H1 (cell line): ENCODE results near the gene LRCH1. TPM values are rescaled to one million over a fixed set of nuclear protein-coding genes. Genes with fewer than 3 reads are reported as not detected.

Experiments used
- CTCF ChIA-PET: fragments of 300-600 bp; sonication (Branson Sonifier 250); formaldehyde crosslinking; loops from one replicate; lab custom pipeline; 2021; ENCODE audit not compliant: partially characterized antibody; lab: Charles Lee
- POLR2A ChIA-PET: fragments of 300-600 bp; sonication (Branson Sonifier 250); formaldehyde crosslinking; loops from one replicate; lab custom pipeline; 2021; ENCODE audit warnings: inconsistent platforms; ENCODE audit not compliant: partially characterized antibody; lab: Charles Lee
- DNase-seq, 2 experiments: peaks; one replicate each; pipeline versions ENCODE4 v3.0.0 to v3.0.0-alpha.2; 2010 to 2022; ENCODE audit warnings: low spot score in 2 of 2, low read depth in 1 of 2, mixed read lengths in 1 of 2
- FAIRE-seq: peaks from 2 replicates; lab custom pipeline; 2011; peaks lifted over from hg19 to GRCh38; lab: Jason Lieb, UNC
- H2AFZ ChIP-seq: 2 replicates; pipeline ENCODE4 v1.8.1; 2012; ENCODE audit warnings: low read length, inconsistent platforms
- H2AK5ac ChIP-seq: 2 replicates; pipeline ENCODE4 v1.6.1; 2013; ENCODE audit warnings: low read depth, low read length
- H2BK120ac ChIP-seq: replicated peaks from 2 replicates; pipeline ENCODE3; 2013; ENCODE audit warnings: low read depth, low read length, inconsistent platforms
- H2BK12ac ChIP-seq: 2 replicates; pipeline ENCODE4 v1.6.1; 2013; ENCODE audit warnings: low read depth, low read length
- H2BK15ac ChIP-seq: 2 replicates; pipeline ENCODE4 v1.6.1; 2013; ENCODE audit warnings: low read length
- H2BK20ac ChIP-seq: 2 replicates; pipeline ENCODE4 v1.6.1; 2013; ENCODE audit warnings: low read length
- H2BK5ac ChIP-seq: 2 replicates; pipeline ENCODE4 v1.6.1; 2013; ENCODE audit warnings: low read depth, low read length
- H3K14ac ChIP-seq: 2 replicates; pipeline ENCODE4 v1.6.1; 2013; ENCODE audit warnings: inconsistent platforms; ENCODE audit not compliant: insufficient read length
- H3K18ac ChIP-seq: 2 replicates; pipeline ENCODE4 v1.6.1; 2013; ENCODE audit warnings: low read length; ENCODE audit errors: extremely low read depth
- H3K23ac ChIP-seq: 2 replicates; pipeline ENCODE4 v1.6.1; 2013; ENCODE audit warnings: inconsistent platforms; ENCODE audit not compliant: insufficient read length
- H3K23me2 ChIP-seq: 2 replicates; pipeline ENCODE4 v1.6.1; 2013; ENCODE audit warnings: low read depth, low read length
- H3K27ac ChIP-seq: 2 replicates; pipeline ENCODE4 v1.6.1; 2011; ENCODE audit warnings: low read depth, low read length, inconsistent platforms
- H3K27me3 ChIP-seq, 4 experiments: replicated peaks in 1 of 4; 1 replicate in 1 of 4; 2 replicates in 3 of 4; pipeline versions ENCODE4 v1.6.1 to v1.8.1; 2011 to 2013; ENCODE audit warnings: low read length in 3 of 4, mild to moderate bottlenecking in 3 of 4, inconsistent platforms in 2 of 4, mixed read lengths in 2 of 4, moderate library complexity in 1 of 4; ENCODE audit not compliant: control insufficient read depth in 3 of 4, insufficient read depth in 3 of 4; ENCODE audit errors: extremely low read depth in 1 of 4
- H3K36me3 ChIP-seq, 4 experiments: 2 replicates each; pipeline versions ENCODE4 v1.6.1 to v1.8.1; 2011 to 2013; ENCODE audit warnings: mild to moderate bottlenecking in 4 of 4, low read length in 3 of 4, moderate library complexity in 2 of 4, control low read depth in 1 of 4, inconsistent platforms in 1 of 4; ENCODE audit not compliant: insufficient read depth in 4 of 4, control insufficient read depth in 2 of 4
- H3K4ac ChIP-seq: replicated peaks from 2 replicates; pipeline ENCODE3; 2013; ENCODE audit warnings: low read length, low read depth, mixed read lengths, inconsistent platforms; ENCODE audit not compliant: insufficient read length
- H3K4me1 ChIP-seq, 4 experiments: replicated peaks in 1 of 4; 1 replicate in 1 of 4; 2 replicates in 3 of 4; pipeline versions ENCODE4 v1.6.1 to v1.8.1; 2011 to 2013; ENCODE audit warnings: low read length in 3 of 4, inconsistent platforms in 2 of 4, mixed read lengths in 1 of 4; ENCODE audit not compliant: insufficient read depth in 4 of 4, control insufficient read depth in 3 of 4
- H3K4me2 ChIP-seq, 2 experiments: 2 replicates each; pipeline versions ENCODE4 v1.6.1 to v1.8.1; 2011 to 2013; ENCODE audit warnings: low read depth in 2 of 2, low read length in 2 of 2, control low read depth in 1 of 2, inconsistent platforms in 1 of 2, mild to moderate bottlenecking in 1 of 2; ENCODE audit not compliant: insufficient read depth in 1 of 2
- H3K4me3 ChIP-seq, 4 experiments: fragments of 200-600, 300-600 bp in 1 of 4; sonication (generic), shearing (Covaris generic), sonication (Bioruptor Twin) in 1 of 4; 2 replicates each; pipeline versions ENCODE4 v1.5.1 to v1.8.1; 2011 to 2016; ENCODE audit warnings: low read length in 4 of 4, low read depth in 3 of 4, control low read depth in 2 of 4, inconsistent platforms in 2 of 4, mild to moderate bottlenecking in 2 of 4, mixed read lengths in 1 of 4, moderate library complexity in 1 of 4; ENCODE audit not compliant: insufficient read depth in 2 of 4; ENCODE audit errors: extremely low read depth in 1 of 4
- H3K56ac ChIP-seq: replicated peaks from 2 replicates; pipeline ENCODE3; 2013; ENCODE audit warnings: low read depth, mild to moderate bottlenecking, mixed read lengths, low read length, inconsistent platforms; ENCODE audit not compliant: insufficient read length
- H3K79me1 ChIP-seq: 2 replicates; pipeline ENCODE4 v1.6.1; 2013; ENCODE audit warnings: low read depth, low read length, control low read depth
- H3K79me2 ChIP-seq, 2 experiments: 2 replicates each; pipeline versions ENCODE4 v1.6.1 to v1.8.1; 2012 to 2013; ENCODE audit warnings: low read length in 2 of 2, mild to moderate bottlenecking in 2 of 2, inconsistent platforms in 1 of 2; ENCODE audit not compliant: insufficient read depth in 2 of 2, control insufficient read depth in 1 of 2
- H3K9ac ChIP-seq, 4 experiments: replicated peaks in 1 of 4; 1 replicate in 1 of 4; 2 replicates in 3 of 4; pipeline versions ENCODE4 v1.6.1 to v1.8.1; 2011 to 2013; ENCODE audit warnings: low read depth in 3 of 4, low read length in 3 of 4, control low read depth in 2 of 4, mild to moderate bottlenecking in 2 of 4, moderate library complexity in 2 of 4, inconsistent platforms in 1 of 4; ENCODE audit errors: extremely low read depth in 1 of 4
- H3K9me3 ChIP-seq, 2 experiments: 2 replicates each; pipeline versions ENCODE4 v1.6.1 to v1.8.1; 2012 to 2013; ENCODE audit warnings: mild to moderate bottlenecking in 2 of 2, moderate library complexity in 2 of 2, control low read depth in 1 of 2, inconsistent platforms in 1 of 2, low read depth in 1 of 2, low read length in 1 of 2, mixed read lengths in 1 of 2; ENCODE audit not compliant: insufficient read depth in 2 of 2
- H4K20me1 ChIP-seq, 2 experiments: replicated peaks in 1 of 2; 2 replicates each; pipeline versions ENCODE3 to v1.8.1; 2011 to 2013; ENCODE audit warnings: inconsistent platforms in 2 of 2, low read length in 2 of 2, mild to moderate bottlenecking in 1 of 2; ENCODE audit not compliant: insufficient read depth in 2 of 2, control insufficient read depth in 1 of 2
- H4K5ac ChIP-seq: 2 replicates; pipeline ENCODE4 v1.6.1; 2013; ENCODE audit warnings: low read length, low read depth, mixed read lengths, inconsistent platforms; ENCODE audit not compliant: insufficient read length
- H4K8ac ChIP-seq: 2 replicates; pipeline ENCODE4 v1.8.0; 2013; ENCODE audit warnings: mild to moderate bottlenecking, moderate library complexity, low read length, inconsistent platforms; ENCODE audit not compliant: insufficient read depth; ENCODE audit errors: extremely low read depth
- H4K91ac ChIP-seq: replicated peaks from 2 replicates; pipeline ENCODE3; 2013; ENCODE audit warnings: low read length, mixed read lengths, inconsistent platforms; ENCODE audit not compliant: insufficient read length
- CBX8 ChIP-seq: fragments of 300-800, 300-1000 bp; sonication (generic); IDR thresholded peaks from 2 replicates; pipeline ENCODE4 v1.7.1; 2016; ENCODE audit warnings: low read depth, low read length, borderline replicate concordance
- JUN ChIP-seq: IDR thresholded peaks from 2 replicates; pipeline ENCODE4 v1.6.1; 2011; ENCODE audit warnings: low read depth, mild to moderate bottlenecking, improper control_type of control experiment, low read length
- WGBS, 2 experiments: shearing (Covaris generic) in 1 of 2; methylation state at CpG; one replicate each; pipeline versions ENCODE4 v1.1.6 to v1.1.7; 2013 to 2015; ENCODE audit warnings: low lambda C conversion rate in 2 of 2, mixed read lengths in 2 of 2, inconsistent platforms in 1 of 2, low coverage in 1 of 2, missing lambda C conversion rate in 1 of 2; ENCODE audit not compliant: insufficient replicate concordance in 2 of 2, insufficient coverage in 1 of 2, insufficient read length in 1 of 2; ENCODE audit errors: extremely low coverage in 1 of 2, missing lambda C conversion rate in 1 of 2; 5-methylcytosine and 5-hydroxymethylcytosine counted together
- polyA plus RNA-seq, 7 experiments: library from polyadenylated mRNA; depleted of rRNA in 3 of 7; stranded (reverse) in 5 of 7; unstranded in 2 of 7; fragments of >200 nt in 5 of 7; fragments of 200-250 nt in 2 of 7; gene quantifications; 1 replicate in 5 of 7; 2 replicates in 1 of 7; 4 replicates in 1 of 7; pipeline versions ENCODE4 v1.2.1 to v1.2.3, GENCODE V29; 2011 to 2013; ENCODE audit warnings: missing spikeins in 2 of 7, mixed read lengths in 2 of 7
- total RNA-seq: library from RNA; stranded (reverse); fragmentation: NEBNext Ultra II Directional; extraction: Animal tissue kit (Norgen Biotek cat#: 25700); gene quantifications from 2 replicates; pipeline ENCODE4 v1.2.1, GENCODE V29; 2021

The LRCH1 gene
- total and polyA plus RNA-seq, 2 of the 8 experiments (the other 6 are each of a cell fraction or from before 2014, with no cell fraction given) = 3.0 to 10.1 TPM

GRCh38 chr13:46572752-46573431 lies 19.9 kb downstream of the LRCH1 start:
- Histone ChIP-seq H2BK5ac (no peak overlapping the region), H3K79me1 (peaks cover 6% of the 10 kb centered on the region; the same call in 1 of the 2 replicates), H3K4me1 (no peaks in the 10 kb centered on the region; a peak in 2 of 7 replicates), H2AFZ (no peak overlapping the region), H2BK20ac (no peak overlapping the region), H2BK12ac (no peak overlapping the region), H2AK5ac (no peak overlapping the region), H4K91ac (no peak overlapping the region), H3K79me2 (peaks cover 0 to 20% of the 10 kb centered on the region in 2 experiments; a peak in 2 of 4 replicates), H3K4ac (no peak overlapping the region), H3K14ac (no peak overlapping the region), H3K4me3 (no peak overlapping the region), H3K9me3 (no peaks in the 10 kb centered on the region), H3K23ac (no peak overlapping the region), H3K4me2 (no peak overlapping the region), H3K18ac (no peak overlapping the region), H4K8ac (no peak overlapping the region), H3K27me3 (no peaks in the 10 kb centered on the region), H3K36me3 (no peaks in the 10 kb centered on the region), H3K9ac (no peak overlapping the region), H4K5ac (no peak overlapping the region), H4K20me1 (peaks cover 2 to 9% of the 10 kb centered on the region in 2 experiments), H2BK120ac (no peak overlapping the region), H3K56ac (no peak overlapping the region), H3K27ac (no peak overlapping the region), H3K23me2 (no peaks in the 10 kb centered on the region; the same call in 1 of the 2 replicates), H2BK15ac (no peak overlapping the region)
- DNase-seq (no peak), FAIRE-seq (no peak)
- WGBS, 2 experiments = 91% methylated on average over 6 of the region's 6 CpGs; no CpG with 5 or more reads in 1 of the 2 experiments
- no peak for TF ChIP-seq JUN
- TF ChIP-seq CBX8 = no peak
- ChIA-PET POLR2A (no interaction called here), CTCF (interaction anchor here (0.7 to 1.1 kb wide), 2 partner anchors 12 to 33 kb away, joined by 3 read pairs; no protein-coding TSS in a partner anchor)
